Dermis blood vessel endothelial cell (primary cell): Measurements from ENCODE around the gene NEU2. TPM values are rescaled to one million over a fixed set of nuclear protein-coding genes. Genes with fewer than 3 reads are reported as not detected.
A peak's percentile ranks its signal among the peaks of the same experiment; 100 is the strongest.
"Not testable (repeated sequence)": the region's sequence is repeated elsewhere in the genome, so short reads cannot be mapped to it uniquely, and the experiment has no call there.

Experiments used
- DNase-seq: peaks from one replicate; pipeline ENCODE4 v3.0.0; 2010
- total RNA-seq: library from RNA; depleted of rRNA; stranded (reverse); fragments of >200 nt; gene quantifications from 2 replicates; pipeline ENCODE4 v1.2.3, GENCODE V29; 2014

NEU2 gene
- total RNA-seq, 1 donor from 2014 or later, result not detected

DNA sequence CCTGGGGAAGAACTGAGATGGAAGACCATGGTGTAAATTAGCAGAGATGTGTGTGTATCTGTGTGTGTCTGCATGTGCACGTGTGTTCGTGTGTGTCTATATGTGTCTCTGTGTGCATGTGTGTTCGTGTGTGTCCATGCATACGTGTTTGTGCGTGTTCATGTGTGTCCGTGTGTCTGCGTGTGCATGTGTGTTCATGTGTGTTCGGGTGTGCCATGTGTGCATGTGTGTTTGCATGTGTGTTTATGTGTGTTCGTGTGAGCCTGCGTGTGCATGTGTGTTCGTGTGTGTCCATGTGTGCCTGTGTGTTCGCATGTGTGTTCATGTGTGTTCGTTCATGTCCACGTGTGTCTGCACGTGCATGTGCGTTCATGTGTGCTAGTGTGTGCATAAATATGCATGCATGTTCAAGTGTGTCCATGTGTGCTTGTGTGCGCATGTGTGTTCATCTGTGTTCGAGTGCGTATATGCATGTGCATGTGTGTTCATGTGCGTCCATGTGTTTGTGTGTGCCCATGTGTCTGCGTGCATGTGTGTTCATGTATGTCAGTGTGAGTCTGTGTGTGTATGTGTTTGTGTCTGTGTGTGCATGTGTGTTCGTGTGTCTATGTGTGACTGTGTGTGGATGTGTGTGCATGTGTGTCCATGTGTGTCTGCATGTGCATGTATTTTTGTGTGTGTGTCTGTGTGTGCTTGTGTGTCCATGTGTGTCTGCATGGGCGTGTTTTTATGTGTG, 3.1 kb downstream of the NEU2 start:
- DNase-seq, result no peak

DNA sequence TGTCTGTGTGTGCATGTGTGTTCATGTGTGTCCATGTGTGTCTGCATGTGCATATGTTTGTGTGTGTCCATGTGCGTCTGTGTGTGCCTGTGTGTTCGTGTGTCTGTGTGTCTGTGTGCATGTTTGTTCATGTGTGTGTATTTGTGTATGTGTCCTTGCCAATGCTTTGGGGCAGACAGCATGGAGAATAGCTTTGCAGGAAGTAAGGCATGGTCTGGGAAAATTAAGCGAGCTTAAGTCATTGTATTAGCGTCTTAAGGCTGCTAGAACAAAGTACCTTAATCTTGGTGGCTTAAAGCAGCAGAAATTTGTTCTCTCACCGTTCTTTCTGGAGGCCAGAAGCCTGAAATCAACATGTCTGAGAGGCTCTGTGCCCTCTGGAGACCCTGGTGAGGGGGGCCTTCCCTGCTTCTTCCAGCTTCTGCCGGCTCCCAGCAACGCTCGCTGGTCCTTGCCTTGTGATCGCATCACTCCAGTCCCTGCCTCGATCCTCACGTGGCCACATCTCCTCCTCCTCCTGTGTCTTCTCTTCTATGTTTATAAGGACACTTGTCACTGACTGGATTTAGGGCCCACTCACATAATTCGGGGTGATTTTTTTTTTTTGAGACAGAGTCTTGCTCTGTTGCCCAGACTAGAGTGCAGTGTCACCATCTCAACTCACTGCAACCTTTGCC, 3.8 kb downstream of the NEU2 start:
- no peak for DNase-seq

GRCh38 chr2:233037078-233037477, 4.6 kb downstream of the NEU2 start:
- DNase-seq, result no peak

- no peak for DNase-seq
These were observed 6.9 kb downstream of the NEU2 start for GRCh38 chr2:233039212-233039845.

DNA sequence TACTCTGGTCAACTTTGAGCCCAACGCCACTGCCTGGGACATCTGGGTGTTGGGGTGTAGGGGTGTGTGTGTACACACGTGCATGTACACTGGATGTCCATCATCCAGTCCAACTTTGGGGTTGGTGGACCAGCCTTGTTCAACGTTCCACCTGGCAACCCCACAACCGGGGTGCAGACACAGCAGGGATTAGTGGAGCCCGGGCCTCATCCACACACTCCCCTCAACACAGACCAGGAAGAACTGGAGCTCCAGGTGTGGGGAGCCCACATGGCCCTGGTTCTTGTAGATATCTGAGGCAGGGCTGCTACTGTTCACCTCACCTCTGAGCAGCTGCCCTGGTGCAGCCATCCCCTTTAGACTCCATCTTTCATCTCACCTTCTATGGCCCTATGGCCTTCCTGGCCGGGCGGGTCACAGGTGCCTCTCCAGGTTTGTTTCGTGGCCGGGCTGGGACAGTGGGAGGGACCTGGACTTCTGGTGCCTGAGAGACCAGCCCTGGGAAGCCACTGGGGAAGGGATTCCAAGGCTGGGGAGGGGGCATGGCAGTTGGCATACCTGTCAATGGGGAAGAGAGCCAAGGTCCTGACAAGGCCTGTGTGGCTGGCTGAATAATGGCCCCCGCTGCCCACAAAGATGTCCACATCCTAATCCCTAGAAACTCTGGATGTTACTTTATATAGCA, 7.5 kb downstream of the NEU2 start:
- DNase-seq, result no peak

GRCh38 chr2:233040571-233040970, 8.1 kb downstream of the NEU2 start:
- DNase-seq, result no peak

GRCh38 chr2:233041722-233042323, 9.4 kb downstream of the NEU2 start:
- DNase-seq, result no peak

DNA sequence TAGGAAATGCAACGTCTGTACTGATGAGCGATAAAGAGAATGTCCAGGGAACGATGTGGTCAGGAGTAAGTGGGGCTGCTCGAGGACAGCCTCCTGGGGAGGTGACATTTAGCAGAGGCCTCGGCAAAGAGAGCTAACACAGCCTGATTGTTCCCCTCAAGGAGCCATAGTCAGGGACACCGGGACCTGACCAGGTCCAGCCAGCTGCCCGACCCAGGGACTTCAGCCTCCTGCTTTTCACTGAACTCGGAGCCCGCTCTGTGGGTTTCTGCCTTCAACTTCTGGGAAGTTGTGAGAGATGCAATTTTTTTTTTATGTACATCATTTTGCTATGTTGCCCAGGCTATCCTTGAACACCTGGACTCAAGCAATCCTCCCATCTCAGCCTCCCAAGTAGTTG, 10.1 kb downstream of the NEU2 start:
- no peak for DNase-seq

- DNase-seq, result no peak
These were observed 12.6 kb downstream of the NEU2 start for GRCh38 chr2:233044974-233045605.

- no peak for DNase-seq
These were observed 14.7 kb downstream of the NEU2 start for GRCh38 chr2:233047206-233047605.

GRCh38 chr2:233047667-233048066, 15.2 kb downstream of the NEU2 start:
- no peak for DNase-seq

GRCh38 chr2:233048569-233049193, 16.2 kb downstream of the NEU2 start:
- DNase-seq, result no peak

DNA sequence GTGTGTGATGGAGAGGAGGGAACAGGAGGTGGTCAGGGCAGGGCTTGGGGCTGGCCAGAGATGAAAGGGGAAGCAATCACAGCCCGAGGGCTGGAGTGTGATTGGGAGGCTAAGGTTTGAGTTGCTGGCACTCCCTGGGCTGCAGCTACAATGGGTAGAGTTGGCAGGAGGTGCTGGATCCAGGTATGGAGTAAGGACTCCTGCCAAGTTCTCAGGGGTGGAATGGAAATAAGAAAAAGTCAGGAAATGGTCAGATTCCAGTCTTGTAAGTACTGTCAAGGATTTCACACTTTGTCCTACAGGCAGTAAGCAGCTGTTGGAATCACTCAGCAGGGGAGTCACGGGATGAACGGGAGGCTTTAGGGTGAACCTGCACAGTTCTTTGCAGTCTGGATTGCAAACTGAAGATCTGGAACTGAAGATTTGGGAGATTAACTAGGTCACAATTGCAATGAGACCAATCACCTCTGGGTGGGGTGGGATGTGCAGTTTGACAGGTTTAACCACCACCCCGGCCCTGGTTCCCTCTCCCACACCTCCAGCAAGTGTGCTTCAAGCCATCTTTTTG, 16.8 kb downstream of the NEU2 start:
- DNase-seq, result no peak

GRCh38 chr2:233051241-233052149, 19.0 kb downstream of the NEU2 start:
- peak; percentile 94 for DNase-seq

DNA sequence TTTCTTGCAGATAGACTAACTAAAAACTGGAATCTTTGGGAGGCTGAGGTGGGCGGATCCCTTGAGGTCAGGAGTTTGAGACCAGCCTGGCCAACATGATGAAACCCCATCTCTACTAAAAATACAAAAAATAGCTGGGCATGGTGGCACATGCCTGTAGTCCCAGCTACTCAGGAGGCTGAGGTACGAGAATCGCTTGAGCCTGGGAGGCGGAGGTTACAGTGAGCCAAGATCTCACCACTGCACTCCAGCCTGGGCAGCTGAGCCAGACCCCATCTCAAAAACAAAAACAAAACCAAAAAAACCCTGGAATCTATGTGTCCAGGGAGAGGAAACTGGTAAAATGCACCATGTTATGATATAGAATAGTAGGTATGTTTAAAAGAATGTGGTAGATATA, 20.0 kb downstream of the NEU2 start:
- not testable (repeated sequence) for DNase-seq

DNA sequence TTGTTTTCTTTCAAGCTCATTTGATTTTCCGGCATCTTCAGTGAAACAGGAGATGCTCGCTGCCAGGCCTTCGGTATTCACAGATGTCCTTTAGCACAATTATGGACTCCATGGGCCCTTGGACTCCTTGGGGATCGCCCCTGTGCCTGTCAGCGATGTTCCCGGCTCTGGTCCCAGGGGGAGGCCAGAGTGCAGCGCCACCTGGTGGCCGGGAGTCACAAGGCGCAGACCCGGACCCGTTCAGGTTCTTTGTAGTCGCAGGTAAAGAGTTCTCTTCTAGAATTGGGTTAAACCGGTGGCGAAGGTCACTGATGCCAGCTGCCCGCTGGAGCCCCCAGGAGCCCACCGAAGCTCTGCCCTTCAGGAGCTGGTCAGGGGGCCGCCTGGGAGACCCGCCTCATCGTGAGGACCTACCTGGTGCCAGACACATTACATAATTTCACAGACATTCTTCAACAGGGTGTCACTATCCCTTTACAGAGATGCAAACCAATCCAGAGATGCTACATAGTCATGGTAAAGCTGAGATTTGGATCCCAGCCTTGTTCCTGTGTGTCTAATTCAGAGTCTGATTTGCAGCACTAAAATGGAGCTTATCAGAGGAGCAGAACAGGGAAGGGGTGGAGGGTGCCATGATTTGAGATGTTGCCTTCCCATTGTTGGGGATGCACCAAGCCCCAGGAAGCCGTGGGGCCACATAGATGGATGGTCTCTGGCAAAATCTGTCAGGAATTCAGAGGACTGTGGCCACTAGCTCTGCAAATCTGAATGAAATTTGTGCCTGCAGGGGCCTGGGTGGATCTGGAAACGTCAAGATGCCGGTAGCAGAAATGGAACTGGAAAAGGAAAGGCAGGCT, 21.7 kb downstream of the NEU2 start:
- DNase-seq, result peak; percentile 69

DNA sequence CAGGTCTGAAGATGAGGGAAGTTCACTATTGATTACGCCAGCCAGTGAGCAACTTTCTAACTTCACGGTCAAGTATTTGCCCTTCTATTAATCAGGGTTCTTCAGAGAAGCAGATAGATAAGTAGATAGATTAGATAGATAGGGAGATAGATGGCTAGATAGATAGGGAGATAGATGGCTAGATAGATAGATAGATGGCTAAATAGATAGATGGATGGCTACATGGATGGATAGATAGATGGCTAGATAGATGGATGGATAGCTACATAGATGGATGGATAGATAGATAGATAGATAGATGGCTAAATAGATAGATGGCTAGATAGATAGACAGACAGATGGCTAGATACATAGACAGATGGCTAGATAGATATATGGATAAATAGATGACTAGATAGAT, 22.9 kb downstream of the NEU2 start:
- DNase-seq, result no peak

- no peak for DNase-seq
These were observed 24.6 kb downstream of the NEU2 start for GRCh38 chr2:233056961-233057605.
